NCI-H524 treated with DMSO at 0.1 percent for 48 hours (cell line): ENCODE results near the gene EIF1AY.
"Not testable (repeated sequence)": the region's sequence is repeated elsewhere in the genome, so short reads cannot be mapped to it uniquely, and the experiment has no call there.

Source experiments
- DNase-seq: peaks from one replicate; lab custom pipeline; 2025; lab: John Stamatoyannopoulos, UW

Gene EIF1AY, protein sequence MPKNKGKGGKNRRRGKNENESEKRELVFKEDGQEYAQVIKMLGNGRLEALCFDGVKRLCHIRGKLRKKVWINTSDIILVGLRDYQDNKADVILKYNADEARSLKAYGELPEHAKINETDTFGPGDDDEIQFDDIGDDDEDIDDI

DNA sequence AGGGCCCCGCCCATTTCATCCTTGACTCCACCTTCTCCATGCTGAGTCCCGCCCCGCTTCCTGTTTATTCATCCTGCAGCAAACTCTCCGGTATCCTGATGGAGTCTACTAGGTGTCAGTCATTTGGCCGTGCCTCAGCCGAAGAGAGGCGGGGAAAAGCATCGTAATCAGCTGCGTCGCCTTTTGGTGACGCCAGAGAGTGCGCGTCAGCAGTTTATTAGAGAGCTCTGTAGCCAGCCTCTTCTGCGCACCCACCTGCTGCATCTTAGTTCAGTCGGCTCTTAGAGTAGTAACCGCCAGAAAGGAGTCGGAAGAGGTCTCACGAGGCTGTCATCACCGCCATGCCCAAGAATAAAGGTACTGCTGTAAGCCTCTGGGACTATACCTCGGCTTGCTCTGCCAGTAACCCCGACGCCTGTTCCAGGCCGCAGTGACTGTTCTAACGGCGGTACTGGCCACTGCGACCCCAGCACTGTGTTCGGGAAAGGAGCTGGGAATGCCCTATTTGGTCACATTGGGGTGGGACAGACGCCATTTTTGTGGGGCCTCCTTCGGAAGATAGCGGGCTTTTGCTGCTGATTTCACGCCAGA is at the start of gene EIF1AY:
Gene EIF1AY, plus strand, starts transcription at position 246 of the 591 bp plus-strand sequence. Its CDS starts 96 bp downstream, at position 342.
- DNase-seq: no peak

DNA sequence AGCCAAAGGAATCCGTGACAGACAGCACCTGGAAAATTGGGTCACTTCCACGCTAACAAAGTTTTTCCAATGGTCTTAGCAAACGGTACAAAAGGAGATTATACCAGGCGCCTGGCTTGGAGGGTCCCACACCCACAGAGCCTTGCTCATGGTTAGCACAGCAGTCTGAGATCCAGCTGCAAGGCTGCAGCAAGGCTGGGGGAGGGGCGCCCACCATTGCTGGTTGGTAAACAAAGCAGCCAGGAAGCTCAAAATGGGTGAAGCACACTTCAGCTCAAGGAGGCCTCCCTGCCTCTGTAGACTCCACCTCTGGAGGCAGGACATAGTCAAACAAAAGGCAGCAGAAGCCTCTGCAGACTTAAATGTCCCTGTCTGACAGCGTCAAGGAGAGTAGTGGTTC is 47.1 kb upstream of the EIF1AY start:
- DNase-seq: no peak

DNA sequence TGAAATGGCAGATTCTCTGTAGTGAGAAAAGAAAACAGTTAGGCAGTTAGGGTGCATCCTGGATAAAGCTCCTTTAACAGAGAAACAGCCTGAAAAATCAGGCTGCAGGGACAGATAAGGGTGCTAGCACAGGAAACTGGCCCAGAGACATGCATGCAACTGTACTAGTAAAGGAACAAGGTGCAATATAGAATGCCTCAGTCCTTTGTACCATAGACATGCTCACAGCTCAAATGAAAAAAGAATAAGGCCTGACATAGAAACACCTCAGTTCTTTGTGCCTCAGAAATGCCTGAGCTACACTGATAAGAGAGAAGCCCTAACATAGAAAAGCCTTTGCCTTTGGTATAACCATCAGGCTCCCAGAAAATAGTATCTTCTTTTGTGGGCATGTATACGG is 37.4 kb upstream of the EIF1AY start:
- no peak for DNase-seq

DNA sequence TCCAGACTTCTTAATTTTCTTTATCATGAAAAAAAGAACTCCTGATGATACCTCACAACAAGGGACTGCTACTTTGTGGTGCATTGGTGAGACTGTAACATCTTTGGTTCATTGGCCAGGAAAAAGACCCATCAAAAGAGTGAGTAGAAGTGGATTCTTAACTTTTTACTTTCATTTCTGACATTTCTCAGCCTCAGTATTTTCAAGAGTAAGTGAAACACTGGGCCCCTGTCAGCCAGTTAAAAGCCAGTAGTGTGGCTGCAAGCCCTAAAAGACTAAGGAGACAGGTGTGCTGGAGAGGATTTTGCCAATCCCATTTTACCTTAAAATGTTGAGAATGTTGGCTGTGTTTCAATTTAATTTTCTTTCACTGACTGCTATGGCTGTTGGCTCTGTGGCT is 36.6 kb upstream of the EIF1AY start:
- no peak for DNase-seq

DNA sequence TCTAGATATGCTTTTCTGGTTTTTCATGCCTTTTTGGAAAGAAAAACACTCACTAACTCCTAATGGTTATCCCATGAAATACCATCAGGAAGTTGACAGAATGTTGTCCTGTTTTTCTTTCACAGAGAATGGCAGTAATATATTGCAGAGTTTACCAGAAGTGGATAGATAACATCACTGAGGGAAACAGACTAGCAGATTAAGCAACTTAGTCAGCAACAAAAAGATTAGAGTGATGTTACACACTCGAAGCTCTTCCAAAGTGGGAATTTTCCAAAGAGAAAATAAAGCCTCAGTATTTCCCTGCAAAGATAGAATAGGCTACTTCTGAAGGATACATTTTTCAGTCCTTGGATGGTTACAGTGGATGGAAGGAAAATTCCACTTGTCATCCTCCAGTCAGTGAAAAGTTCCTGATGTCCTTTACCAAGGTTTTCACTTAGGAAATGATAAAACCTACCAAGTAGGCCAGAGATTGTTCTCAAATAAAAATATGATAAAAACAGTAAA is 31.1 kb upstream of the EIF1AY start:
- DNase-seq: no peak

DNA sequence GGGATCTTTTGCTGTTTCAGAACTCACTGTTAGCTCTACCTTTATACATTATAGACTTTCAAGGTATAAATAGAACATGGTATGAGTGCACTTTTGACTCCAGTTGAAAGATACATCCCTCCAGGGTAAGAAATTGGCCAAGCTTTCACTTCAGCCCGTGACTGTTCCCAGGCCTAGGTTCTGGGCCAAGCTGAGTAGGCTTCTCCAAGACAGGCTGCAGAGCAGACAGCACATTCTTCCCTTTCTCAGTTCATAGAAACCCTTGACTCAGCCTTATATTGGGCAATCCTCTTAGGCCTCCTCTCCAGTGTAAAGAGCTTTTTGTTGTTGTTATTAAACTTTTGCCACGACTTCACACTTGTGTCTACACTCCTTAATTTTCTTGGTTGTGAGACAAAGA is 29.5 kb upstream of the EIF1AY start:
- no peak for DNase-seq

DNA sequence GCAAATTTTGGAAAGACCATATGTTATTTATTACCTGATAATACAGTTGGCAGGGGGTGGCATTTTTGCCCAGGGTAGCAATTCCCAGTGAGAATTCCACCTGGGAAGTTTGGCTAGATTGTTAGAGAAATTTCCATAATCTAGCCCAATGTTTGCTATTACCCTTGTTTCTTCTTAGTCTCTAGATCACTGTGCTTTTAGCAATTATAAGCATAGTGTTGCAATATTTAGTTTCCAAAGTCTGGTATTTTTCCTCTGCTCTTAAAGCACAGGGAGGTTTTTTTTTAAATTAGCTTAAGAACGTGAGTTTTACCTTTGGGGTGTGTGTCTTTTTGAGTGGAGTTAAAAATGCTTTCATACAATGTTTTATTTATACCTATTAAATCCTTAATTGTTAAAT is 26.3 kb upstream of the EIF1AY start:
- no peak for DNase-seq

DNA sequence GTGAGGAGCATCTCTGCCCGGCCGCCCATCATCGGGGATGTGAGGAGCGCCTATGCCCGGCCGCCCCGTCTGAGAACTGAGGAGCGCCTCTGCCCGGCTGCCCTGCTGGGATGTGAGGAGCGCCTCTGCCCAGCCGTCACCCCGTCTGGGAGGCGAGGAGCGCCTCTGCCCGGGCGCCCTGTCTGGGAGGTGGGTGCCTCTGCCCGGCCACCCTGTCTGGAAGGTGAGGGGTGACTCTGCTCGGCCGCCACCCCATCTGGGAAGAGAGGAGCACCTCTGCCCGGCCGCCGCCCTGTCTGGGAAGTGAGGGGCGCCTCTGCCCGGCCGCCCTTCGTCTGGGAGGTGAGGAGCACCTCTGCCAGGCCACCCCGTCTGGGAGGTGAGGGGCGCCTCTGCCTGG is 23.7 kb upstream of the EIF1AY start:
- no peak for DNase-seq

DNA sequence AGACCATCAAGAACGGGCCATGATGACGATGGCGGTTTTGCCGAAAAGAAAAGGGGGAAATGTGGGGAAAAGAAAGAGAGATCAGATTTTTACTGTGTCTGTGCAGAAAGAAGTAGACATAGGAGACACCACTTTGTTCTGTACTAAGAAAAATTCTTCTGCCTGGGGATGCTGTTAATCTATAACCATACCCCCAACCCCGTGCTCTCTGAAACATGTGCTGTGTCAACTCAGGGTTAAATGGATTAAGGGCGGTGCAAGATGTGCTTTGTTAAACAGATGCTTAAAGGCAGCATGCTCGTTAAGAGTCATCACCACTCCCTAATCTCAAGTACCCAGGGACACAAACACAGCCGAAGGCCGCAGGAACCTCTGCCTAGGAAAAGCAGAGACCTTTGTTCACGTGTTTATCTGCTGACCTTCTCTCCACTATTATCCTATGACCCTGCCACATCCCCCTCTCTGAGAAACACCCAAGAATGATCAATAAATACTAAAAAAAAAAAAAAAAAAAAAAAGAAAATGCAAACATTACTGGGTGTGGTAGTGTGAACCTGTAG is 22.7 kb upstream of the EIF1AY start:
- not testable (repeated sequence) for DNase-seq

DNA sequence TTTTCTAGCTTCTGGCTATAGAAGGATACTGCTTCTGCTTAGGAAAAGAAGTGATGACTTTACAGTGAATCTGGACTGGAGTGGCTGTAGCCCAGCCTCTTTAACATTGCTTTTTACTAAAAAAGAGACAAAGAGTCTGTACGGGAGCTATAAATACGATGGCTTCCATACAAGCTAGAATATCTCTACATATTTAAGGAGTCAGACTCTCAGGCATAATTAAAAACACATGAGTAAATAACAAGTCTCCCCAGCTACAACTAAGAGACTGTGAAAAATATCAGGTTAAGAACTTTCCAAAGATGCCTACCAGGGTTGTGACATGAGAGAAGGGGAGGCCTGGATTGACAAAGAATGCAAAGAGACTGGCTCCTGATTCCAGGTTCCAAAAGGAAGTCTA is 19.8 kb upstream of the EIF1AY start:
- DNase-seq: no peak

DNA sequence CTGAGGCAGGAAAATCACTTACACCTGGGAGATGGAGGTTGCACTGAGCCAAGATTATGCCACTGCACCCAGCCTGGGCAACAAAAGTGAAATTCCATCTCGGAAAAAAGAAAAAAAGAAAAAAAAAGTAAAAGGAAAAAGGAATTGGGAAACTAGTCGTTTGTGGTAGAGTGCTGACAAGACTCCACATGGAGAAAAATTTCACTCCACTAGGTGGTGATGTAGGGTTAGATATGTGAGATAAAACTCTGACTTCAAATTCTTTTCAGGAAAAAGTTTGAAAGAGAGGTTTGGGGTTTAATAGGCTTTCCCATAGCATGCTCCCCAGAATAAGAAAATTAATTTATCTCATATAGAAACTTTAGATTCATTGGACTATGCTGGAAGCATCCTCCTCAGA is 16.9 kb upstream of the EIF1AY start:
- no peak for DNase-seq

DNA sequence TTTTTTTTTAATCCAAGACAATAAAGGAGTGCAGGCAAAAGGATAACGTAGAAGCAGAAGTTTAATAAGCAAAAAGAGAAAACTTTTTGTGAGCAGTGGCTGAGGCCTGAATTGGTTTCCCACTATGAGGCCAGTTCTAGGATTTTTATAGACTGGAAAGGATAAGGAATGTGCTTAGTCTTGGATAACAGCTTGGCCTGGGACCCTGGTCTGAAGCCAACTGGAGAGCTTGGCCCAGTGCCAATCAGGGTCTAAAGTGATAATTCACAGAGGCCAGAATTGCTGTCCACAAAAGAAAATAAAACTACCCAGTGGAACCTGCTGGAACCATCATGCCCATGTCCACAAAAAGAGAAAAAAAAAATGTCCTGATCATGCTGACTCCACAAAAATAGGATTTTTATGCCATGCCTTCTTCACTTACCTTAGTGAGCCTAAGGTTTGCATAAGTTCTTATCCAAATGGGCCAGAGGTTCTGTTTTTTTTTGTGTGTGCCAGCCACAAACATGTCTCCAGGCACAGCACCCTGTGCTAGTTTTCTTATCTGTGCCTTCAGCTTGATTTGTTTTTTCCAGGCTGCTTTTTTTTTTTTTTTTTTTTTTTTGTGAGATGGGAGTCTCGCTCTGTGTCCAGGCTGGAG is 15.6 kb upstream of the EIF1AY start:
- DNase-seq: no peak

DNA sequence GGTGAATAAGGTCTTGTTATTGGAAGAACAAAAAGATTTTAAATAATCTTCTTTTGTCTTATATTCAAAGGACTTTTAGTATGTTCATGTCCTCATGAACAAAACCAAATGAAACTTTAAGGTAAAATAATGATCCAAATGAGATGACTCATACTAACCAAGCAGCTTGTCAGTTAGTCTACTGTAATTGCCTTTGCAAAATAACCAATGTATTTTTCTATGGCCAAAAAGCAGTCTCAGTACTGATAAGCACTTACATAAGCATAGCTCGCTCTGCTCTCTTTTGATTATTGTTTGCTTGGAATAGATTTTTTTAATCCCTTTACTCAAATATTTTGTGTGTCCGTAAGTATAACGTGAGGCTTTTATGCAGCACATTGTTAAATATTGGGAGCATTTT is 4.3 kb upstream of the EIF1AY start:
- DNase-seq: no peak

DNA sequence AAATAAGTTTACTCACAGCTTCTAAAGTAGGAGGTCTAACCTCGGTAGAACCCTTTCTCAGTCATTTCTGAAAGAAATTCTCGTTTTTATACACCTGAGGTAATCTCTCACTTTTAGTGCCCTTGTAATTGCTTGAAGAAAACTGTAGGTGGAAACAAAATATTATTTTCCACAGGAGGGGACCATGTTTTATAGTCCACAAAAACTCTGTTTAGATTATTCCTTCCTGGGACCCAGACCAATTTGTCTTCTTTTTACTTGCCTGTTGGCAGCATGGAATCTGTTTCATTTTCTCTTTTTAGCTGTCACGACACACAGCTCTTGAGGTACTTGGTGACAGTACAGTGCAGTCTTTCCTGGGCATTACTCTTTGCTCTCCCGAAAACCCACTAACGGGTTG is 930 bp downstream of the EIF1AY start:
- no peak for DNase-seq

DNA sequence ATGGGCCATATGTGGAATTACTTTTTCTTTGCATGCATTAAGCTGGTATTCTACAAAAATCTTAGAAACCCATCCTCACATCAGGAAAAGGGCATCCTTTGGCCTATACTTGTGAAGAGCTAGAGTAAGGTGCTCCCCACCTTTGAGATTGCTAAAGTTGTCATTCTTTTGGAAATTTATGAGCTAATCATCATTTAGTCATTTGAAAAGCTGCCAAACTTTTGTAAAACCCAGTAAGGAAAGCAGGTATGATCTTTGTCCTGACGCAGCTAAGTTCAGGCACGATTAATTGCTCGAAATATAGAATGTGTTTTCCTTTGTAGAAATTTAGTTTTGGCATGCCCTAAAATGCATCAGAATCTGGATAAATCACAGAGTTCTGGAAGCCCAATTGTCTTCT is 2.6 kb downstream of the EIF1AY start:
- DNase-seq: no peak

DNA sequence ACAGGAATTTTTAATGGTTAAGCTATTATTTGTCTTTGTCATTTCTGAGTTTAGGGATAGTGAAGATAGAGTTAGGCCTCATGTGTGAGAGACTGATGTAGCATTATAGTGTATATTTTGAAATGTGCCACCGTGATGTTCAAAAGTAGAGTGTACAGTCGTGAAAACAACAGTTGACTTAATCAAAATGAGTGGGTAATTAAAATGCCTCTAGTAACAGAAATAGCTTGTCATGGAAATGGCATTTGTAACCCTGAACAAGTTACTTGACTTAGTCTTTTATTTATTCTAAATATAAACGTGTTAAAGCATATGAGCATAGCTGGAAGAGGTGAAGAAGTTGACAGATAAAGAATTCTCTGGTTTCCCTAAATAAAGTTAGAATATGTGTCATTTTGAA is 6.1 kb downstream of the EIF1AY start:
- DNase-seq: no peak

DNA sequence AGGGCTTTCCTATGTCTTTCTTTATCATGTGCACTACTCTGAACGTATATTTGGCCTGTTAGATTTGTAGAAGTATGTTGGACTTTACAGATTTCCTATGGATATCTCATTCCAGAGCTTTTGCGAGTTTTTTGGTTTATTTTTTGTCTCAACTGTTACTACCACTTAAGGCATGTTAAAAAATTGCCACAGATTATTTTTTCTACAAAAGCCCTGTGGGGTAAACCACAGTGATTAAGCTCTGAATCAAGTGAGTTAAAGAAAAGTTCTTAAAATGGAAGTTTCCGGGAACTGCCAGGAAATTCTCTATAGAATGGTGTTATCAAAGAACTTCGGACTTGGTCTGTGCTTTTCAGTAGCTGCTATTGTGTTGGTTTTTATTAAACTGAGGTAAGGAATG is 10.6 kb downstream of the EIF1AY start:
- no peak for DNase-seq
